SJSA1 (cell line): ENCODE measurements around the gene GPR107. TPM values are rescaled to one million over a fixed set of nuclear protein-coding genes. Genes with fewer than 3 reads are reported as not detected.
A peak's percentile ranks its signal among the peaks of the same experiment; 100 is the strongest.

ENCODE experiments used
- DNase-seq, 2 experiments: peaks; one replicate each; pipeline ENCODE4 v3.0.0-alpha.2; 2015 to 2020; ENCODE audit warnings: low spot score in 2 of 2, low read depth in 1 of 2
- H3K27ac ChIP-seq: fragments of 250-450 bp; sonication (Bioruptor Pico); 2 replicates; pipeline ENCODE4 v1.5.1; 2020; ENCODE audit warnings: mild to moderate bottlenecking, moderate library complexity
- H3K27me3 ChIP-seq: fragments of 250-450 bp; sonication (Bioruptor Pico); replicated peaks from 2 replicates; pipeline ENCODE4 v1.5.1; 2020; ENCODE audit warnings: mild to moderate bottlenecking, moderate library complexity
- H3K36me3 ChIP-seq: fragments of 250-450 bp; sonication (Bioruptor Pico); 2 replicates; pipeline ENCODE4 v1.5.1; 2020; ENCODE audit warnings: mild to moderate bottlenecking
- H3K4me1 ChIP-seq: fragments of 250-450 bp; sonication (Bioruptor Pico); replicated peaks from 2 replicates; pipeline ENCODE4 v1.6.1; 2021; ENCODE audit warnings: mild to moderate bottlenecking
- H3K4me3 ChIP-seq: fragments of 250-450 bp; sonication (Bioruptor Pico); 2 replicates; pipeline ENCODE4 v1.5.1; 2020; ENCODE audit warnings: mild to moderate bottlenecking
- H3K9me3 ChIP-seq: fragments of 250-450 bp; sonication (Bioruptor Pico); replicated peaks from 2 replicates; pipeline ENCODE4 v1.5.1; 2020; ENCODE audit warnings: mild to moderate bottlenecking
- total RNA-seq: library from RNA; depleted of rRNA; stranded (reverse); fragments of >200 nt; shearing (Covaris generic); gene quantifications from 2 replicates; pipeline ENCODE4 v1.2.3, GENCODE V29; 2014

Gene GPR107
- total RNA-seq, 1 experiment from 2014 or later: 25.5 TPM

DNA sequence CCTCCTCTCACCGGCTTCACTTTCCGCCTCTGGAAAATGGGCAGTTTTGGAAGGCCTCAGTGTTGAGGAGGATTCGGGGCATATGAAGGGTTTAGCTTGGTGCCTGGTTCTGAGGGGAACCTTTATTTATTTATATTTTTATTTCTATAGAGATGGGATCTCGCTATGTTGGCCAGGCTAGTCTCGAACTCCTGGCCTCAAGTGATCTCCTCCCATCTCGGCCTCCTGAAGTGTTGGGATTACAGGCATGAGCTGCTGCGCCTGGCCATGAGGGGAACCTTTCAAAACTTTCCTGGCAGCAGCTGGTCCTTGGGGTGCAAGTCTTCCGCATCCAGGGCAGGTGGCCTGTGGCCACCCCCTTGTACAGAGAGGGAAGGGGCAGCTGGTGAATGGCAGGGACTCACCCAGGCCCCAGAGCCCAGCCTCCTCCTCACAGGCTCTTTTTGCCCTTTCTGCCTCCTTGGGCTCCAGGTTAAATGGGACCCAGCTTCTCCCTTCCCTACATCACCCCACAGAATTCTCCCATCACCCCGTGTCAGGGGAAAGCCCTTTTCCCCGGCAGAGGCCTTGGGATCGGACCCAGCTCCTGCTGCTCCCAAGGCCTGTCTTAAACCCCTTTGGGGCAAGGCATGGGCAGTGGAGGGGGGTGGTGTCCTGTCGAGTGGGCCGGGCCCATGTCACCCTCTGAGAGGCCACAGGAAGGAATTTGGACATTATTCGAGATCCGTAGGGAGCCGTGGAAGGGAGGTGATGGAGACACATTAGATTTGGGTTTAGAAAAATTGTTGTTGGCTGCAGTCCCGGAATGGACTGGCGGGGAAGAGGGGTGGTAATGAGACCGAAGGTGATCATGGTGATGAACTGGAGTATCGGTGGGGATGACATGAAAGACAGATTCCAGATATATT, 124.4 kb downstream of the GPR107 start:
- no peak for DNase-seq
- no peaks in the 10 kb centered on the region for H3K9me3 ChIP-seq

DNA sequence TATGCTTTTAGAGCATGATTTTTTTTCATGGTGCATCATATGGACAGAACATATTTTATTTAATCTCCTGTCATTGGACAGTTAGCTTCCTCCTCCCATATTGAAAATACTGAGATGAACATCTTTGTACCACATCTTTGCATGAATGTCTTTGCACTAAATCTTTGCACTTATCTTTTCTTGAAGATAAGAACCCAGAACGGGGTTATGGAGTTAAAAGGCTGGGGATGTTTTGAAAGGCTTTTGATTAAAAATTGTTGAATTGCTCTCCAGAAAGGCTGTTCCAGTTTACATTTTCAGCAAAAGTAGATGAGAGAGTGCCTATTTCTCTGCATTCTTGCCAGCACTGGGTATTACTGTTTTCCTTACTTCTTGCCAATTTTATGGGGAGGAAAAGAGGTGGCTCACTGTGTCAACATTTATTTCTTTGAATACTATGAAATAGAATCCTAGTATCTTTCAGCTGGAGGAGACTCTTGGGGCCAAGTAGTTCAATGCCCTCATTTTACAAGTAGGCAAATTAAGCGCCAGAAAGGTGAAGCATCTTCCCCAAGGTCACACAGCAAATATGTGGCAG, 125.7 kb downstream of the GPR107 start:
- no peaks in the 10 kb centered on the region for H3K27me3 ChIP-seq
- peaks cover 20% of the 10 kb centered on the region for H3K4me1 ChIP-seq
- no peaks in the 10 kb centered on the region for H3K9me3 ChIP-seq
- no peak overlapping the region for H3K27ac ChIP-seq
- no peak overlapping the region for H3K4me3 ChIP-seq
- peaks cover 22% of the 10 kb centered on the region for H3K36me3 ChIP-seq
- DNase-seq: no peak

More for the DNA sequence above, 124.4 kb downstream of the GPR107 start:
- H3K27ac ChIP-seq: no peak overlapping the region
- peaks cover 35% of the 10 kb centered on the region for H3K36me3 ChIP-seq
- no peak overlapping the region for H3K4me3 ChIP-seq
- peaks cover 19% of the 10 kb centered on the region for H3K4me1 ChIP-seq
- H3K27me3 ChIP-seq: no peaks in the 10 kb centered on the region

DNA sequence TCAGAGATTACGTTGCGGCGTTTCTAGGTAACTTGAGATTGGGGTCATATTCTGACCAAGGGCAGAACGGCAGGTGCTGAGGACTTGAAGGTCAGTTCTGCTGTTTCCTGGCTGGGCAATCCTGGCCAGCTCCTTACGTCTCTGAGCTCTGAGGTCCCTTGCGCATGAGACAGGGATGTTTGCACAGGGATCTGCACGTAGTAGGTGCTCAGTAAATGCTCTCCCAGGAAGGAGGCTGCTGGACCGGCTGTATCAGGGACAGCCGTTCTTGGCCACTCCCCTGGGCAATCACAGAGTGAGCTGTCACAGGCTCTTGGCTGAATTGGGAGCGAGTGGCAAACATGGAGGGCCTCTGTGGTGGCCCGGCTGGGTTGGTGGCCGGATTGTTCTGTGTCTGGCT, 126.8 kb downstream of the GPR107 start:
- Histone ChIP-seq H3K27ac (no peak overlapping the region), H3K4me1 (peaks cover 26% of the 10 kb centered on the region), H3K36me3 (peaks cover 18% of the 10 kb centered on the region), H3K4me3 (no peak overlapping the region), H3K9me3 (no peaks in the 10 kb centered on the region), H3K27me3 (no peaks in the 10 kb centered on the region)
- no peak for DNase-seq

DNA sequence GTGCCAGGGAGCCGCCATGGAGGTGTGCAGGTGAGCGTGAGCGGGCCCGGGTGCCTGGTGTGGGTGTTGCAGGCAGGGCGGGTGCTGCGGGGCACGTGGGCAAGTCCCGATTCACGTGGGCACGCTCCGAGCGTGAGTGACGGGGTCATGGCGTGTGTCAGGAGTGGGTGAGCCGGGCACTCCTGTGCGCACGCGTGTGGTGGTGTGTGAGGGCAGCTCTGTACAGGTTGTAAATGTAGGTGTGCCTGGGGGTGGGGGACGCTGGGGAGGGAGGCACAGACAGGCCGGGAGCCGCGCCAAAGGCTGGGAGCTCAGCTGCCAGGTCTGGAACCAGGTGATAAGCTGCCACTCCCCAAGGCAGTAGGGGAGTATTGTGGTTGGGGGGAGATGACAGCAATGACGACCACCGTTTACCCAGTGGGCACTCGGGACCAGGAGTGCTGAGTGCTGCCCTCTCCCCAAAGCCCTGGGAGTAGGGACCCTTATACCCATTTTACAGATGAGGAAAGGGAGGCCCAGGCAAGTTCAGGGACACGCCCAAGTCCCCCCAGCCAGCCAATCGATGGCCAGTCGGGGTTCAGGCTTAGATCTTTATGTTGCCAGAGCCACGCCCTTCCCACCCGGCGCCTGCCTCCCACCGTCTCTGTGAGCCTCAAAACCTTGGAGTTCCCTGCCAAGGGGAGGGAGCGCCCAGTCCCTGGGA, 128.1 kb downstream of the GPR107 start:
- Histone ChIP-seq H3K4me3 (no peak overlapping the region), H3K9me3 (no peaks in the 10 kb centered on the region), H3K4me1 (peaks cover 39% of the 10 kb centered on the region), H3K27me3 (no peaks in the 10 kb centered on the region), H3K27ac (no peak overlapping the region), H3K36me3 (peaks cover 15% of the 10 kb centered on the region)
- no peak for DNase-seq

DNA sequence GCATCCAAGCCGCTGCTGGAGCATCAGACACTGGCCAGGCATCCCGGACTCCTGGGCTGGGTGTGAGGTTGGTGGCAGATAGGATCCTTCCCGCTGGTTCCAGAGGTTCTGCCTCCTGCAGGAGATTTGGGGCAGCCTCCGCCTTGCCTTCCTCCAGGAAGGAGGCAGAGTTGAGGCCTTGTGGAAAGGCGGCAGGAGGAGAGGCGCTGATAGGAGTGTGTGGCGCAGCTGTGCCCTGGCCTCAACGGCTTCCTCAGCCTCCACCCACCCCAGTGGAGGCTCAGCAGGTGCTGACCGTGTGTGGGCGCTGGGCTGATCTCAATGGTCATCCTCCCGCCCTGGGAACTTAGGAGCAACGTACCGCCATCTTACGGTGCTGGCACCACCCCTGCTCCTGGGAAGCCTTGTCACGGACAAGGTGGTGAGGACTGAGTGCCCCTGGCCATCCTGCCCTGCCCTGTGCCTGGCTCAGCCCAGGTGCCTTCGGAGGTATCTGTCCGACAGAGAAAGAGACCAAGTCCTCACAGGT, 128.7 kb downstream of the GPR107 start:
- Histone ChIP-seq H3K27ac (no peak overlapping the region; the same call in 1 of the 2 replicates), H3K27me3 (no peaks in the 10 kb centered on the region), H3K4me3 (no peak overlapping the region), H3K9me3 (no peaks in the 10 kb centered on the region), H3K36me3 (peaks cover 9% of the 10 kb centered on the region), H3K4me1 (peaks cover 46% of the 10 kb centered on the region)
- DNase-seq: no peak

DNA sequence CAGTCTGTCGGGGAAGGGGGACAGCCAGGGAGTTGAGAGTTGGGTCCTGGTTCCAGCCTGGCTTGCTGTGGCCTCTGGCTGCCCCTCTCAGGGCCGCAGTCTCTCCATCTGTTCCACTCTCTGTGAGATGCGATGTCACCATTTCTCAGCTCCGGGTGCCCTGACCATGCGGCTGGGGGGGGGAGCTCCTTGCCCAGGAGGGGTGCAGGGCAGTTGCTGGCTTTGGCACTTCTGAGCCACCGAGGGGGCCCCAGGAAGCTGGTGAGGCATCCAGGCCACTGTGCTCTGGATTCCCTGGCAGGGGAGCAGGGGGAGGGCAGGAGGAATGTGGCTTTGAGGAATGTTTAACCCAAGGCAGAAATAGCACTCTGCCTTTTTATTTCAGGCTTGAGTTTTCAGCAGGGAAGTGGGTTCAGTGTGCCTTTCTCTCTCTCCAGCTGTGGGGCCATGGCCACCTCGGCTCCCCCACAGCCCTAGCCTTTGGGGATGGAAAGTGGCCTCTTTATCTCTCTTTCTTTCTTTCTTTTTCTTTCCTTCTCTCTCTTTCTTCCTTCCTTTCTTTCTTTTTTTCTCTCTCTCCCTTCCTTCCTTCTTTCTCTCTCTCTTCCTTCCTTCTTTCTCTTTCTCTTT, 129.5 kb downstream of the GPR107 start:
- Histone ChIP-seq H3K27ac (peak overlapping the region; percentile 59), H3K27me3 (no peaks in the 10 kb centered on the region), H3K4me3 (no peak overlapping the region), H3K36me3 (peaks cover 9% of the 10 kb centered on the region), H3K4me1 (peaks cover 49% of the 10 kb centered on the region), H3K9me3 (no peaks in the 10 kb centered on the region)
- peak; percentile 72 to 85 for DNase-seq

DNA sequence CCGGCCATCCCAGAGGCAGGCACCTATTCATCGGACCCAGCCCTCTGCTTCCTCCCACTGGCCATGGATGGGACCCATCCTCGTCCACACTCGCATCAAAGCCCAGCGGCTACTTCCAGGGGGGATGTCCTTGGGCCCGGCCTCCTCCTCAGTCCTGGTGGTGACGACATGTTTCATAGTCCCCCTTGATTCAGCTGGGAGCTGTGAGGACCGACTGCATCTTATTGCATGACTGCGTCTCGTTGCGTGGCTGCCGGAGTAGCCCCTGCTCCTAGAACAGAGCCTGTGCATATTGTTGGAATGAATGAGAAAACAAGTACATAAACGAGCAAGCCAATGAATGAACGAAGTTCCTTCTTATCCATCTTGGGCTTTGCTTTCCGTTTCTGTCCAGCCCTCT, 131.3 kb downstream of the GPR107 start:
- H3K4me1 ChIP-seq: peaks cover 49% of the 10 kb centered on the region
- H3K4me3 ChIP-seq: no peak overlapping the region
- no peaks in the 10 kb centered on the region for H3K9me3 ChIP-seq
- no peak for DNase-seq
- no peaks in the 10 kb centered on the region for H3K27me3 ChIP-seq
- peaks cover 9% of the 10 kb centered on the region for H3K36me3 ChIP-seq
- peak overlapping the region; percentile 40 for H3K27ac ChIP-seq

DNA sequence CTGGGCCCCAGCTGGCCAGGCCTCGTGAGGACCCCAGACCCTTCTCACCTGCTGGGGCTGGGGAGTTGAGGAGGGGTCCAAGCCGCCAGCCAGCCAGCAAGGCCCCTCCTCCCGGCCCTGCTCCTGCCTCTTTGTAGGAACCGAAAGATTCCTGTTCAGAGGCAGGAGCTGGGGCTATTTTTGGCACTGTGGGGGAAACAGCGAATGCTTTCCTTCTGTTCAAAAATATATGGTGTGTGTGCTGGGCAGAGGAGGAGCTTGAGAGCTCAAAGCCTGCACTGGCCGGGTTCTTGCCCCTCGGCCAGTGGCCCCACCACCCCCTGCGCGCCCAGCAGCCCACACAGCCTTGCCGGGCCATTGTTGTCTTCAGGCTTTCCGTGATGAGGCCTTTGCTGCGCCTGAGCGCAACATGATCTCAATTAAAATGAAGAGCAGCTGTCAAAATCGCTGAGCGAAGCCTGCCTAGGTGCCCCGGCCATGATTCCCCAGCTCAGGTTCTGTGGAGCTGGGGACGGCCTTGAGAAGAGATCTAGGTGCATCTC, 131.9 kb downstream of the GPR107 start:
- no peaks in the 10 kb centered on the region for H3K9me3 ChIP-seq
- H3K27me3 ChIP-seq: no peaks in the 10 kb centered on the region
- H3K27ac ChIP-seq: peak overlapping the region; percentile 40
- peaks cover 9% of the 10 kb centered on the region for H3K36me3 ChIP-seq
- peaks cover 49% of the 10 kb centered on the region for H3K4me1 ChIP-seq
- peak in 1 of 2 experiments; percentile 25 for DNase-seq
- H3K4me3 ChIP-seq: no peak overlapping the region

DNA sequence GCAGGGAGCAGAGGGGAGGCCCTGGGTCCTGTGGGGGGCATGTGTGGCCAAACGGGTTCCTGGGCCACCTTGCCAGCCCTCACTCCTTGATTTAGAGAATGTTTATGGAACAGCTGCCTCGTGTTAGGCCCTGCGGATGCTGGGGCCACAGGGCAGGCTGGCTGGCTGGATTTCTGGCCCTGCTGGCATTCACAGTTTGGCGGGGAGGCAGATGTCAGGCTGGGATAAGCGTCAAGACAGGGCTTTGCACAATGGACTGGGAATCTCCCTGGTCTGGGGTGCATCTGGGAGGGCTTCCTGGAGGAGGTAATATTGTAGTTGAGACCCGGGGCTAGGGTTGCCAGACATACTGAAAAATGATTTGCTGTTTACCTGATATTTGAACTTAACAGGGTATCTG, 132.3 kb downstream of the GPR107 start:
- DNase-seq: no peak
- no peak overlapping the region for H3K4me3 ChIP-seq

DNA sequence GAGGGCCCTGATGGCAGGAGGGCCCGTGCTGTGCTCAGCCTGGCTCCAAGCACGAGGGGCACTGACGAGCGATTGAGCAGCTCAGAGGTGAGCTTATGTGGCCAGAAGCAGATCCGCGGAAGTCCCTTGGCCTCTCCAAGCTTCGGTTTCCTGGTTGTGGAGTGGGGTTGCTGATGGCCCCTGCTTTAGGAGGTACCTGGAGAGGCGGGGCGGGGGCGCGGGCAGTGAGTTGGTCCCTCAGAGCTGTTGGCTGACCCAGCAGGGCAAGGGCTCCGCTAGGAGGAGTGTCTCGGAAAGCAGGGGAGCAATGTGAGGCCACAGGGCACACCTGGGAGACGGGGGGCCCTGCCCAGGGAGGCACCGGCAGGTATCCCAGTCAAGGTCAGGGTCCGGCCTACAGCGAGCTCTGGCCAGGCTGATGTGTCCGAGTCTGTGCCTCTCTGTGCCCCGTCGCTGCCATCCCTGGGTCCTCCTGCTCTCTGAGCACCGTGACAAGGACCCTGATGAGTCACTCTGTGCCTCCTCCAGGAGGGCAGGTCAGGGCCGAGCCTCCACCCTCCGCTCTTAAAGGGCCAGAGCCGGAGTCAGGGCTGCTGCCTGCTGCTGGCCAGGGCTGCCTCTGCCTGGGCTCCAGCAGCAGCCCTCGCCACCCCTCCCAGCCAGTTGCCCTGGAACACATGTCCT, 133.3 kb downstream of the GPR107 start:
- Histone ChIP-seq H3K27ac (peak overlapping the region; percentile 40), H3K27me3 (no peaks in the 10 kb centered on the region), H3K9me3 (no peaks in the 10 kb centered on the region), H3K4me1 (peaks cover 49% of the 10 kb centered on the region), H3K36me3 (peaks cover 9% of the 10 kb centered on the region), H3K4me3 (peak overlapping the region; percentile 14; the same call in 1 of the 2 replicates)
- DNase-seq: peak; percentile 63 to 84

More for the DNA sequence above, 132.3 kb downstream of the GPR107 start:
- peak overlapping the region; percentile 40 for H3K27ac ChIP-seq
- peaks cover 49% of the 10 kb centered on the region for H3K4me1 ChIP-seq
- no peaks in the 10 kb centered on the region for H3K9me3 ChIP-seq
- H3K27me3 ChIP-seq: no peaks in the 10 kb centered on the region
- peaks cover 9% of the 10 kb centered on the region for H3K36me3 ChIP-seq

DNA sequence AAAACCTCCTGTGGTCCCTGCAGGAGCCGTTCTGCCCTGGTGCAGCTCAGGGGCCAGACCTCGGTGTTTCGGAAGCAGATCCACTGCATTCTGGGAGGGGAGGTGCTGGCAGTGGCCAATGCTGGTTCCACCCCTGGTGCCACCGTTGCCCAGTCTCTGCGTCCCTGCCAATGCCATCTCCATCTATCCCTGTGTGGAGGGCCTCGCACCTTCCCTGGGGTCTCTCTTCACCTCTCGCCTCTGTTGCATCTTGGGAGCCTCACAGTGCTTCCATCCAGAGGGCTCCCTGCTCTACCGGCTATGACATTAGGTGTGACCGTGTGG, 133.8 kb downstream of the GPR107 start:
- peaks cover 48% of the 10 kb centered on the region for H3K4me1 ChIP-seq
- H3K4me3 ChIP-seq: no peak overlapping the region
- no peak overlapping the region for H3K27ac ChIP-seq

DNA sequence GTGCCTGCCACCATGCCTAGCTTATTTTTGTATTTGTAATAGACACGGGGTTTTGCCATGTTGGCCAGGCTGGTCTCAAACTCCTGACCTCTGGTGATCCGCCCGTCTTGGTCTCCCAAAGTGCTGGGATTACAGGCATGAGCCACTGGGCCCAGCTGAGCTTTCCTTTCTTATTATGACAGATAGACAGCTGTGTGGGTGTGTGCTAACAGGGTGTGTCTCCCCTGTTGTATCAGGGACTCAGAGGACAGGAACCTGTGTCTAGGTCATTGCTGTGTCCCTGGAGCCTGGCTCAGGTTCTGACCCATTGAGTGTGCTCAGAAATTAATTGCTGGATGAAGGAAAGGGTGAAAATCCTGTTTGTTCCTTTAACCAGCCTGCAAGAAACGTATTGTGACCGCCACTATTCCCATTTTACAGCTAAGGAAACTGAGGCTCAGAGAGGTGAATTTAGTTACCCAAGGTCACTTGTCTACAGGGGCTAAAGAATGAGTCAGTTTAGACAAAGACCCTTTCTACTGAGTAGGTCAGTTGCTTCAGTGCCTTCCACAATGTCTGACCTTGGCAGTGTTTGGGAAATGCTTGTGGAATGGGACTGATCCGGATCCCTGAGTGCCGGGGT, 135.3 kb downstream of the GPR107 start:
- DNase-seq: no peak
- H3K27ac ChIP-seq: no peak overlapping the region
- peaks cover 33% of the 10 kb centered on the region for H3K4me1 ChIP-seq
- H3K9me3 ChIP-seq: no peaks in the 10 kb centered on the region
- H3K4me3 ChIP-seq: no peak overlapping the region
- no peaks in the 10 kb centered on the region for H3K27me3 ChIP-seq
- peaks cover 4% of the 10 kb centered on the region; the same call in 1 of the 2 replicates for H3K36me3 ChIP-seq

More for the DNA sequence above, 133.8 kb downstream of the GPR107 start:
- no peak for DNase-seq
- H3K27me3 ChIP-seq: no peaks in the 10 kb centered on the region
- no peaks in the 10 kb centered on the region for H3K9me3 ChIP-seq
- peaks cover 7% of the 10 kb centered on the region for H3K36me3 ChIP-seq
